Natural killer cell (primary cell): ENCODE measurements around the gene CEP170B. TPM values are rescaled to one million over a fixed set of nuclear protein-coding genes. Genes with fewer than 3 reads are reported as not detected.

ENCODE experiments used
- ATAC-seq, 3 donors: fragments of 150-1000 bp in 2 of 3; fragments of 200-7000 bp in 1 of 3; cut with Tn5 transposase; 1 replicate in 1 of 3; 2 replicates in 2 of 3; pipeline ENCODE4 v1.10.0; 2021; ENCODE audit warnings: mild to moderate bottlenecking in 2 of 3, moderate library complexity in 2 of 3
- DNase-seq, 2 donors: peaks; one replicate each; pipeline versions ENCODE4 v3.0.0 to v3.0.0-alpha.2; 2013 to 2021; ENCODE audit warnings: mixed read lengths in 1 of 2
- H3K27ac ChIP-seq: one replicate; pipeline ENCODE4 v1.5.1; 2013; ENCODE audit warnings: mild to moderate bottlenecking, low read length
- H3K27me3 ChIP-seq: one replicate; pipeline ENCODE4 v1.6.1; 2013; ENCODE audit warnings: low read length; ENCODE audit not compliant: control insufficient read depth, insufficient read depth
- H3K36me3 ChIP-seq: one replicate; pipeline ENCODE4 v1.6.1; 2013; ENCODE audit warnings: low read length; ENCODE audit not compliant: control insufficient read depth, insufficient read depth
- H3K4me1 ChIP-seq: one replicate; pipeline ENCODE4 v1.6.1; 2013; ENCODE audit warnings: low read length; ENCODE audit not compliant: control insufficient read depth, insufficient read depth
- H3K4me3 ChIP-seq: one replicate; pipeline ENCODE4 v1.5.1; 2013; ENCODE audit warnings: low read length
- H3K9me3 ChIP-seq: one replicate; pipeline ENCODE4 v1.6.1; 2013; ENCODE audit warnings: low read length; ENCODE audit not compliant: control insufficient read depth, insufficient read depth
- H3K27ac Mint-ChIP-seq, 2 donors: one replicate each; pipeline ENCODE4 v1.8.0; 2022; ENCODE audit warnings: mild to moderate bottlenecking in 2 of 2, mixed read lengths in 2 of 2, moderate library complexity in 1 of 2
- H3K27me3 Mint-ChIP-seq, 2 donors: one replicate each; pipeline ENCODE4 v1.8.0; 2022; ENCODE audit warnings: low read depth in 2 of 2, mixed read lengths in 2 of 2
- H3K36me3 Mint-ChIP-seq: one replicate; pipeline ENCODE4 v1.8.0; 2022; ENCODE audit warnings: mixed read lengths
- H3K4me1 Mint-ChIP-seq, 2 donors: one replicate each; pipeline ENCODE4 v1.8.0; 2022; ENCODE audit warnings: mixed read lengths in 2 of 2
- H3K4me3 Mint-ChIP-seq: one replicate; pipeline ENCODE4 v1.8.0; 2022; ENCODE audit warnings: mild to moderate bottlenecking, moderate library complexity, mixed read lengths
- H3K9me3 Mint-ChIP-seq, 2 donors: one replicate each; pipeline ENCODE4 v1.8.0; 2022; ENCODE audit warnings: mixed read lengths in 2 of 2
- WGBS: methylation state at CpG from one replicate; pipeline ENCODE4 v1.1.7; 2013; ENCODE audit warnings: missing lambda C conversion rate; ENCODE audit not compliant: insufficient coverage; 5-methylcytosine and 5-hydroxymethylcytosine counted together
- intact Hi-C: fragments of 100-400 bp; cut with micrococcal nuclease; formaldehyde crosslinking; loops from one replicate; pipeline ENCODE4 v1.14.2; 2022
- total RNA-seq, 4 donors: library from RNA; stranded (reverse); fragments of 120-200 nt in 1 of 4; gene quantifications; one replicate each; pipeline versions ENCODE4 v1.2.3 to v1.2.4, GENCODE V29; 2013 to 2022
- TF ChIP-seq, protein P1 (sequence below): fragments of 200-600 bp; IDR thresholded peaks from one replicate; pipeline ENCODE4 v1.8.0; 2022; ENCODE audit warnings: antibody characterized with exemption

CEP170B gene
- total RNA-seq, 3 donors from 2014 or later (not counting 1 experiment from before 2014, with no cell fraction given), result 0.24 to 0.72 (median 0.30) TPM

DNA sequence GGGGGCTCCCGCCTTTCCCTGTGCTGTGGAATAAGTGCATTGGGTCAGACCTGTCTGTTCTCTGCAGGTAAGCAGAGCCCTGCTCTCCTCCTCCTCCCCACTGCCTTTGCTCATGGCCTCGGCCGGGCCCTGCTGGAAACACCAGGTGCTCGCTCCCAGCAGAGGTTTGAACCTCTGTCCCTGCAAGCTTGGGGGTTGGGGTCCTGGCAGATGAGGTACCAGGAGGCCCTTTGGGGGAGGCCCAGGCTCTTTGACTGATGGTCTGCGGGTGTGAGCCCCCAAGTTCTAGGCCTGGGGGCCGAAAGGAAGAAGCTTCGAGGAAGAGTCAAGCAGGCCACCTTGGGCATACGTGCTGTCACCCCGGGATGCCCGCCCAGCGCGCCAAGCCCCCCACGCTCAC, 22.1 kb upstream of the CEP170B start:
- peaks cover 59 to 61% of the 10 kb centered on the region in 2 donors for H3K27me3 Mint-ChIP-seq
- no peak overlapping the region for H3K27ac ChIP-seq

DNA sequence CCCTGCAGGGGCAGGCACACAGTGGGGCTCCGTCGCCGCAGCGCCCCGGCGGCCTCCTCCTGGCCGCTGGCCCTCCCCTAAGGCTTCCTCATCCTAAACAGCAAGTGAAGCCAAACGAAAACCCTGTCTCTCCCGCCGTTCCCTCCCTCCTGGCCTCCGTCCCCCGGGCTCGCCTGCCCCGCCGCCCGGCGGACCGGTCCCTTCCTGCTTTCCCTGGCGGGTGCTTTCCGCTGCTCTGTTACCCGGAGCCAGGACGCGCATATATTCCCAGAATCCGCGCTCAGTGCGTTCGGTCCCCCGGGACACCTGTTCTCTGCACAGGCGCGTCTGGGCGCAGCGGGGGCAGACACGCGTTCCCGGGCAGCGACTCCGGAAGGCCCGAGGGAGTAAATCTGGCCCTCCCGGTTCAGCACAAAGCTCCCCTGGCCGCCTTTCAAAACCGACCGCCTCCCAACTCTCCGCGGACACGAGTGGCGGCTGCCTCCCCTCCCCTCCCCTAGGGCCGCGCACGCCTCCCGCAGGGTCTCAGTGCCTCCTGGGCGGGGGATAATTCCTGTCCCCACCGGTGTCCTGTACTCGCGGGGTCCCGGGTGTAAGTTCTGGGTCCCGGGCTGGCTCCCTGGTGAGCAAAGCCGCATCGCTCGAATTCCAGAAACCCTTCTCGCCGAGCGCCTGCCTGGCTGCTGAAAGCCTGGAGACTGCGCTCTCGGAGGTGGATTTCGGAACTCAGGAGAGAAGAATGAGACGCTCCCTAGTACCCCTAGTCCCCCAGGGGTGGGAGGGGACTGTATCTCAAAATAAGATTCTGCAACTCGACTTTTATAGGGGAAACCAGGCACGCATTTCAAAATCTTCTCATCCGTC, 21.4 kb upstream of the CEP170B start:
- peaks cover 30% of the 10 kb centered on the region for H3K27me3 ChIP-seq
- no peaks in the 10 kb centered on the region for H3K36me3 Mint-ChIP-seq
- H3K27ac ChIP-seq, result no peak overlapping the region
- intact Hi-C loops, result no loop called here
- no peaks in the 10 kb centered on the region for H3K4me1 Mint-ChIP-seq
- H3K27ac Mint-ChIP-seq, result no peak overlapping the region
- no peaks in the 10 kb centered on the region for H3K36me3 ChIP-seq
- no peak overlapping the region for H3K4me3 Mint-ChIP-seq
- no peaks in the 10 kb centered on the region for H3K9me3 Mint-ChIP-seq
- ATAC-seq (no peak), DNase-seq (no peak)
- 3% methylated on average over 68 of the region's 69 CpGs for WGBS
- H3K9me3 ChIP-seq, result no peaks in the 10 kb centered on the region
- peaks cover 5% of the 10 kb centered on the region for H3K4me1 ChIP-seq
- TF ChIP-seq, protein P1, sequence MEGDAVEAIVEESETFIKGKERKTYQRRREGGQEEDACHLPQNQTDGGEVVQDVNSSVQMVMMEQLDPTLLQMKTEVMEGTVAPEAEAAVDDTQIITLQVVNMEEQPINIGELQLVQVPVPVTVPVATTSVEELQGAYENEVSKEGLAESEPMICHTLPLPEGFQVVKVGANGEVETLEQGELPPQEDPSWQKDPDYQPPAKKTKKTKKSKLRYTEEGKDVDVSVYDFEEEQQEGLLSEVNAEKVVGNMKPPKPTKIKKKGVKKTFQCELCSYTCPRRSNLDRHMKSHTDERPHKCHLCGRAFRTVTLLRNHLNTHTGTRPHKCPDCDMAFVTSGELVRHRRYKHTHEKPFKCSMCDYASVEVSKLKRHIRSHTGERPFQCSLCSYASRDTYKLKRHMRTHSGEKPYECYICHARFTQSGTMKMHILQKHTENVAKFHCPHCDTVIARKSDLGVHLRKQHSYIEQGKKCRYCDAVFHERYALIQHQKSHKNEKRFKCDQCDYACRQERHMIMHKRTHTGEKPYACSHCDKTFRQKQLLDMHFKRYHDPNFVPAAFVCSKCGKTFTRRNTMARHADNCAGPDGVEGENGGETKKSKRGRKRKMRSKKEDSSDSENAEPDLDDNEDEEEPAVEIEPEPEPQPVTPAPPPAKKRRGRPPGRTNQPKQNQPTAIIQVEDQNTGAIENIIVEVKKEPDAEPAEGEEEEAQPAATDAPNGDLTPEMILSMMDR, result no peak
- no peak overlapping the region for H3K4me3 ChIP-seq
- H3K27me3 Mint-ChIP-seq, result peaks cover 59 to 61% of the 10 kb centered on the region in 2 donors

More for the DNA sequence above, 22.1 kb upstream of the CEP170B start:
- Histone ChIP-seq H3K36me3 (no peaks in the 10 kb centered on the region), H3K4me3 (no peak overlapping the region), H3K4me1 (peaks cover 5% of the 10 kb centered on the region), H3K9me3 (no peaks in the 10 kb centered on the region), H3K27me3 (peaks cover 30% of the 10 kb centered on the region)
- TF ChIP-seq, protein P1, result no peak
- DNase-seq, result no peak
- H3K27ac Mint-ChIP-seq, result no peak overlapping the region
- H3K4me1 Mint-ChIP-seq, result no peaks in the 10 kb centered on the region
- WGBS, result 39% methylated on average over 12 of the region's 13 CpGs
- H3K36me3 Mint-ChIP-seq, result no peaks in the 10 kb centered on the region
- H3K4me3 Mint-ChIP-seq, result no peak overlapping the region
- H3K9me3 Mint-ChIP-seq, result no peaks in the 10 kb centered on the region
- intact Hi-C loops, result no loop called here
- no peak for ATAC-seq

DNA sequence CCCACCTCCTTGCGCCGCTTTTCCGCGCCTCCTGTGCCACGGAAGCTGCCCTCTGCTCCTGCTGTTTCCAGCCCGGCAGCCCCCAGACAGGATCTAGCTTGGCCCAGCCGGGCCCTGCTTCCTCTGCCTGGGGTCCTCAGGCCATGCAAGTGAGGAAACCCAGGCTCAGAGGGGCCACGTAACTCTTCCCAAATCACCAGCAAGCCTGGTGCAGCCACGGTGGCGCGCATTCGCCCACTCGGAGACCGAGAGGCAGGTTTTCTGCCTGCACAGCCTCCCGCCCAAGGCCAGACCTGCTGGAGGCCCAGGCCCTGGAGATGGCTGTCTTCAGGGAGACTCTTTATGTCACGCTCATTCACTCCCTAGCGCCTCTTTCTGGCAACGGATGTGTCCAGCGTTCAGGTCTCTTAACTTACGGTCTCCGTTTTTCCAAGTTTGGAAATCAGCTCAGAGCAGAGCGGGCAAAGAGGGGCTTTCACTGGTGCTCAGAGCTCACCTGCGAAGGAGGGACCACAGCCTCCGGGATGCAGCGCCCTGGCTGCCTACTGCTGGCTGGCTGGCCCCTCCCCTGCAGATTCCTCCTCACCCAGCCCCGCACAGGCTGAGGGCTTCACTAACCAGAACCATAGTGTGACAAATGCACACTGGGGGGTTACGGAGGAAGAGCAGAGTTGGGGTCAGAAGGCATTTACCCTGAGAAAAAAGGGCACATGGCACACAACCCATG, 20.6 kb upstream of the CEP170B start:
- Histone ChIP-seq H3K27ac (no peak overlapping the region), H3K27me3 (peaks cover 30% of the 10 kb centered on the region), H3K4me3 (no peak overlapping the region), H3K9me3 (no peaks in the 10 kb centered on the region), H3K36me3 (no peaks in the 10 kb centered on the region), H3K4me1 (peaks cover 5% of the 10 kb centered on the region)
- H3K27me3 Mint-ChIP-seq, result peaks cover 54 to 59% of the 10 kb centered on the region in 2 donors
- no peak overlapping the region for H3K27ac Mint-ChIP-seq
- DNase-seq (no peak), ATAC-seq (no peak)
- TF ChIP-seq, protein P1, result no peak
- H3K4me3 Mint-ChIP-seq, result no peak overlapping the region
- WGBS, result 18% methylated on average over 27 of the region's 27 CpGs
- no peaks in the 10 kb centered on the region for H3K9me3 Mint-ChIP-seq
- H3K4me1 Mint-ChIP-seq, result no peaks in the 10 kb centered on the region
- intact Hi-C loops, result no loop called here
- H3K36me3 Mint-ChIP-seq, result no peaks in the 10 kb centered on the region
